Vagina (tissue), 2 donors: Measurements from ENCODE around the gene EYS. TPM values are rescaled to one million over a fixed set of nuclear protein-coding genes. Genes with fewer than 3 reads are reported as not detected.

Experiments
- DNase-seq, 2 donors: peaks; one replicate each; pipeline ENCODE4 v3.0.0-alpha.2; 2017; ENCODE audit errors: extremely low spot score in 2 of 2
- H3K27ac ChIP-seq: fragments of 200-600 bp; sonication (generic); one replicate; pipeline ENCODE4 v1.5.1; 2019
- H3K27me3 ChIP-seq: fragments of 200-600 bp; sonication (generic); one replicate; pipeline ENCODE4 v1.5.1; 2019
- H3K36me3 ChIP-seq, 2 donors: fragments of 200-600 bp; sonication (generic); one replicate each; pipeline ENCODE4 v1.5.1; 2017 to 2019
- H3K4me1 ChIP-seq: fragments of 200-600 bp; sonication (generic); one replicate; pipeline ENCODE4 v1.5.1; 2019
- H3K4me3 ChIP-seq, 2 donors: fragments of 200-600 bp; sonication (generic); 1 replicate in 1 of 2; 2 replicates in 1 of 2; pipeline ENCODE4 v1.5.1; 2016 to 2019
- H3K9me3 ChIP-seq: fragments of 200-600 bp; sonication (generic); one replicate; pipeline ENCODE4 v1.5.1; 2019
- CTCF ChIP-seq, 3 experiments: fragments of 450-650 bp in 2 of 3; fragments of 200-600 bp in 1 of 3; sonication (generic) in 1 of 3; IDR thresholded peaks; one replicate each; pipeline ENCODE4 v1.5.1; 2017 to 2019; ENCODE audit warnings: antibody characterized with exemption in 3 of 3, mild to moderate bottlenecking in 2 of 3, moderate library complexity in 2 of 3
- POLR2A ChIP-seq, 2 donors: fragments of 450-650 bp; IDR thresholded peaks; one replicate each; pipeline ENCODE4 v1.6.1; 2017; ENCODE audit warnings: antibody characterized with exemption in 2 of 2, mild to moderate bottlenecking in 2 of 2, moderate library complexity in 2 of 2
- POLR2AphosphoS5 ChIP-seq, 2 donors: sonication (generic); formaldehyde crosslinking; IDR thresholded peaks; one replicate each; pipeline ENCODE4 v1.9.0; 2017; ENCODE audit warnings: antibody characterized with exemption in 2 of 2, mild to moderate bottlenecking in 2 of 2, low read depth in 1 of 2; ENCODE audit not compliant: insufficient read depth in 1 of 2
- intact Hi-C: fragments of 100-400 bp; cut with DNase I; formaldehyde crosslinking; loops from one replicate; pipeline ENCODE4 v1.15.1; 2023
- total RNA-seq: library from RNA; depleted of rRNA; stranded (reverse); fragments of >200 nt; gene quantifications from one replicate; pipeline ENCODE4 v1.2.3, GENCODE V29; 2016

The EYS gene
- total RNA-seq, 1 donor from 2014 or later, result not detected

- TF ChIP-seq POLR2AphosphoS5 (IDR thresholded peaks at IDR 0.05; ENCODE audit: insufficient read depth in 1 of 2, low read depth in 1 of 2) (no peak), CTCF (IDR thresholded peaks at IDR 0.05) (no peak), POLR2A (IDR thresholded peaks at IDR 0.05) (no peak)
- DNase-seq, result no peak
- intact Hi-C loops, result no loop called here
- no peaks in the 10 kb centered on the region for H3K27me3 ChIP-seq
- no peaks in the 10 kb centered on the region for H3K4me1 ChIP-seq
- no peaks in the 10 kb centered on the region for H3K36me3 ChIP-seq
- no peak overlapping the region for H3K4me3 ChIP-seq
- no peaks in the 10 kb centered on the region for H3K9me3 ChIP-seq
- H3K27ac ChIP-seq, result no peak overlapping the region
Observed at GRCh38 chr6:64589961-64590360, 1117.1 kb downstream of the EYS start.

- H3K27ac ChIP-seq, result no peak overlapping the region
- no peak overlapping the region for H3K4me3 ChIP-seq
- H3K4me1 ChIP-seq, result no peaks in the 10 kb centered on the region
- no peaks in the 10 kb centered on the region for H3K9me3 ChIP-seq
- intact Hi-C loops, result no loop called here
- H3K27me3 ChIP-seq, result no peaks in the 10 kb centered on the region
- no peaks in the 10 kb centered on the region for H3K36me3 ChIP-seq
- TF ChIP-seq POLR2A (IDR thresholded peaks at IDR 0.05), result no peak
- no peak for TF ChIP-seq CTCF (IDR thresholded peaks at IDR 0.05)
- no peak for TF ChIP-seq POLR2AphosphoS5 (IDR thresholded peaks at IDR 0.05; ENCODE audit: insufficient read depth in 1 of 2, low read depth in 1 of 2)
- DNase-seq, result no peak
Observed at GRCh38 chr6:64580346-64580745, 1126.7 kb downstream of the EYS start.

GRCh38 chr6:64553249-64553786, 1153.7 kb downstream of the EYS start:
- Histone ChIP-seq H3K27ac (no peak overlapping the region), H3K9me3 (no peaks in the 10 kb centered on the region), H3K4me3 (no peak overlapping the region), H3K36me3 (no peaks in the 10 kb centered on the region), H3K4me1 (no peaks in the 10 kb centered on the region), H3K27me3 (no peaks in the 10 kb centered on the region)
- no peak for TF ChIP-seq POLR2AphosphoS5 (IDR thresholded peaks at IDR 0.05; ENCODE audit: insufficient read depth in 1 of 2, low read depth in 1 of 2)
- no peak for TF ChIP-seq CTCF (IDR thresholded peaks at IDR 0.05)
- TF ChIP-seq POLR2A (IDR thresholded peaks at IDR 0.05), result no peak
- no peak for DNase-seq
- intact Hi-C loops, result no loop called here

GRCh38 chr6:64547594-64548268, 1159.3 kb downstream of the EYS start:
- H3K4me3 ChIP-seq, result no peak overlapping the region
- DNase-seq, result no peak
- no peaks in the 10 kb centered on the region for H3K27me3 ChIP-seq
- intact Hi-C loops, result no loop called here
- no peaks in the 10 kb centered on the region for H3K9me3 ChIP-seq
- H3K27ac ChIP-seq, result no peak overlapping the region
- TF ChIP-seq POLR2A (IDR thresholded peaks at IDR 0.05), result no peak
- no peak for TF ChIP-seq CTCF (IDR thresholded peaks at IDR 0.05)
- TF ChIP-seq POLR2AphosphoS5 (IDR thresholded peaks at IDR 0.05; ENCODE audit: insufficient read depth in 1 of 2, low read depth in 1 of 2), result no peak
- H3K36me3 ChIP-seq, result no peaks in the 10 kb centered on the region
- no peaks in the 10 kb centered on the region for H3K4me1 ChIP-seq

GRCh38 chr6:64539917-64540316, 1167.1 kb downstream of the EYS start:
- H3K4me3 ChIP-seq, result no peak overlapping the region
- no peak for DNase-seq
- no peaks in the 10 kb centered on the region for H3K27me3 ChIP-seq
- no peak overlapping the region for H3K27ac ChIP-seq
- H3K9me3 ChIP-seq, result no peaks in the 10 kb centered on the region
- intact Hi-C loops, result no loop called here
- no peaks in the 10 kb centered on the region for H3K36me3 ChIP-seq
- TF ChIP-seq POLR2AphosphoS5 (IDR thresholded peaks at IDR 0.05; ENCODE audit: insufficient read depth in 1 of 2, low read depth in 1 of 2) (no peak), CTCF (IDR thresholded peaks at IDR 0.05) (no peak), POLR2A (IDR thresholded peaks at IDR 0.05) (no peak)
- H3K4me1 ChIP-seq, result no peaks in the 10 kb centered on the region
